ENCODE measurements around the gene GM2A. TPM values are rescaled to one million over a fixed set of nuclear protein-coding genes. Genes with fewer than 3 reads are reported as not detected.

GM2A gene
- polyA plus RNA-seq, 1 donor from 2014 or later, result 0.40 TPM

DNA sequence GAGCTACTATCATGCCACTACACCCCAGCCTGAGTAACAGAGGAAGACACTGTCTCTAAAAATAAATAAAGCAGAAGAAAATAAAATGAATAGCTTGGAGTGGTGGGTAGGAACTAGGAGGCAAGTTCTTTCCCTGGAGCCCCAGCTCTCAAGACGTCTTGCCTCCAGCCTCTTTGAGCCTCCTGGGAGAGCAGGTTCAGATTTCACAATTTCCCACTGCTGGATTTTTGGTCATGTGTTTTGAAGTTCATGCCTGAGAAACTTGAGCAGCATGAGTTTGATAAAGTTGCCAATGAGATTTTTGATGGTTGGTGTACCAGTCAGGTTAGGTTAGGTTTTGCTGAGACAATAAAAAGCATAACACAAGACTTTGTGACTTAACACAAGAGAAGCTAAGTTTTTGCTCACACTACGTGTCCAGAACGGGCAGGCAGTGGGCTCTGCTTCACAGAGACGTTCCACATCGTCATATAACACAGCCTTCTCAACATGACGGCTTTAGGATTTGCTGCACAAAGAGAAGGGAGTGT, 25.0 kb upstream of the GM2A start:
- Histone ChIP-seq H4K20me1 (ENCODE audit: insufficient read depth) (no peaks in the 10 kb centered on the region), H3K27me3 (ENCODE audit: insufficient read depth, low read depth, low read length) (peaks cover 9% of the 10 kb centered on the region), H3K9me3 (ENCODE audit: low read length) (no peaks in the 10 kb centered on the region), H3K79me2 (replicated peaks; ENCODE audit: insufficient read depth, low read length) (no peaks in the 10 kb centered on the region), H3F3A (ENCODE audit: insufficient read depth, low read length, poor library complexity, severe bottlenecking) (no peaks in the 10 kb centered on the region), H3K27ac (ENCODE audit: low read length) (no peak overlapping the region), H3K4me3 (ENCODE audit: low read length) (no peak overlapping the region), H3K4me2 (ENCODE audit: low read length) (no peak overlapping the region), H3K9ac (ENCODE audit: low read length) (no peak overlapping the region), H3K9me2 (ENCODE audit: insufficient read depth, low read length) (no peaks in the 10 kb centered on the region), H3K36me3 (ENCODE audit: insufficient read depth, low read length) (no peaks in the 10 kb centered on the region), H2AFZ (ENCODE audit: low read depth, low read length) (no peak overlapping the region)
- TF ChIP-seq MXI1 (conservative IDR thresholded peaks at IDR 0.05; ENCODE audit: poor library complexity, severe bottlenecking) (no peak), RAD21 (conservative IDR thresholded peaks at IDR 0.05) (no peak), TAF1 (IDR thresholded peaks at IDR 0.05; ENCODE audit: low read depth) (no peak), SMC3 (conservative IDR thresholded peaks at IDR 0.05; ENCODE audit: poor library complexity) (no peak), POLR2AphosphoS5 (IDR thresholded peaks at IDR 0.05) (no peak), EZH2 (IDR thresholded peaks at IDR 0.05; ENCODE audit: borderline replicate concordance, insufficient read depth, low read length, poor library complexity, severe bottlenecking) (no peak), EP300 (conservative IDR thresholded peaks at IDR 0.05; ENCODE audit: poor library complexity, severe bottlenecking) (no peak)
- TF ChIP-seq, protein P1, sequence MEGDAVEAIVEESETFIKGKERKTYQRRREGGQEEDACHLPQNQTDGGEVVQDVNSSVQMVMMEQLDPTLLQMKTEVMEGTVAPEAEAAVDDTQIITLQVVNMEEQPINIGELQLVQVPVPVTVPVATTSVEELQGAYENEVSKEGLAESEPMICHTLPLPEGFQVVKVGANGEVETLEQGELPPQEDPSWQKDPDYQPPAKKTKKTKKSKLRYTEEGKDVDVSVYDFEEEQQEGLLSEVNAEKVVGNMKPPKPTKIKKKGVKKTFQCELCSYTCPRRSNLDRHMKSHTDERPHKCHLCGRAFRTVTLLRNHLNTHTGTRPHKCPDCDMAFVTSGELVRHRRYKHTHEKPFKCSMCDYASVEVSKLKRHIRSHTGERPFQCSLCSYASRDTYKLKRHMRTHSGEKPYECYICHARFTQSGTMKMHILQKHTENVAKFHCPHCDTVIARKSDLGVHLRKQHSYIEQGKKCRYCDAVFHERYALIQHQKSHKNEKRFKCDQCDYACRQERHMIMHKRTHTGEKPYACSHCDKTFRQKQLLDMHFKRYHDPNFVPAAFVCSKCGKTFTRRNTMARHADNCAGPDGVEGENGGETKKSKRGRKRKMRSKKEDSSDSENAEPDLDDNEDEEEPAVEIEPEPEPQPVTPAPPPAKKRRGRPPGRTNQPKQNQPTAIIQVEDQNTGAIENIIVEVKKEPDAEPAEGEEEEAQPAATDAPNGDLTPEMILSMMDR (IDR thresholded peaks at IDR 0.05; ENCODE audit: poor library complexity, severe bottlenecking), result no peak
- TF ChIP-seq, protein P2, sequence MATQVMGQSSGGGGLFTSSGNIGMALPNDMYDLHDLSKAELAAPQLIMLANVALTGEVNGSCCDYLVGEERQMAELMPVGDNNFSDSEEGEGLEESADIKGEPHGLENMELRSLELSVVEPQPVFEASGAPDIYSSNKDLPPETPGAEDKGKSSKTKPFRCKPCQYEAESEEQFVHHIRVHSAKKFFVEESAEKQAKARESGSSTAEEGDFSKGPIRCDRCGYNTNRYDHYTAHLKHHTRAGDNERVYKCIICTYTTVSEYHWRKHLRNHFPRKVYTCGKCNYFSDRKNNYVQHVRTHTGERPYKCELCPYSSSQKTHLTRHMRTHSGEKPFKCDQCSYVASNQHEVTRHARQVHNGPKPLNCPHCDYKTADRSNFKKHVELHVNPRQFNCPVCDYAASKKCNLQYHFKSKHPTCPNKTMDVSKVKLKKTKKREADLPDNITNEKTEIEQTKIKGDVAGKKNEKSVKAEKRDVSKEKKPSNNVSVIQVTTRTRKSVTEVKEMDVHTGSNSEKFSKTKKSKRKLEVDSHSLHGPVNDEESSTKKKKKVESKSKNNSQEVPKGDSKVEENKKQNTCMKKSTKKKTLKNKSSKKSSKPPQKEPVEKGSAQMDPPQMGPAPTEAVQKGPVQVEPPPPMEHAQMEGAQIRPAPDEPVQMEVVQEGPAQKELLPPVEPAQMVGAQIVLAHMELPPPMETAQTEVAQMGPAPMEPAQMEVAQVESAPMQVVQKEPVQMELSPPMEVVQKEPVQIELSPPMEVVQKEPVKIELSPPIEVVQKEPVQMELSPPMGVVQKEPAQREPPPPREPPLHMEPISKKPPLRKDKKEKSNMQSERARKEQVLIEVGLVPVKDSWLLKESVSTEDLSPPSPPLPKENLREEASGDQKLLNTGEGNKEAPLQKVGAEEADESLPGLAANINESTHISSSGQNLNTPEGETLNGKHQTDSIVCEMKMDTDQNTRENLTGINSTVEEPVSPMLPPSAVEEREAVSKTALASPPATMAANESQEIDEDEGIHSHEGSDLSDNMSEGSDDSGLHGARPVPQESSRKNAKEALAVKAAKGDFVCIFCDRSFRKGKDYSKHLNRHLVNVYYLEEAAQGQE (IDR thresholded peaks at IDR 0.05; ENCODE audit: borderline replicate concordance), result no peak

DNA sequence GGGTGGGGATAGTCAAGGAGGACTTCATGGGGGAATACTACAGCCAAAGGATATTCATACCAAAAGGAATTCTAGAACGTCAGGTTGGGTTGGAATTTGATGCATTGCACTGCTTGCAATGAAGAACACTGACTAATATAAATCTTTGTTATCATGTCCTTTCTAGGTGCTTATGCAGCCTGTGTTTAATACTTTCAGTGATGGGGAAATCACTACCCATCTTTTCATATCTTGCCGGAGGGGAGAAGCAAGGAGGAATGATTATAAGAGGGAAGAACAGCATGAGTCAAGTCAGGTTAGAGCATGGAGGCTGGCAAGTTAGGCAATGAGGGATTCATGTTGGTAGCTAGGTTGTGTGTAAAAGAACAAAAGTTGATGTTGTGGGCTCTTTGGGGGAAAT, 24.0 kb upstream of the GM2A start:
- no peaks in the 10 kb centered on the region for H3K36me3 ChIP-seq (ENCODE audit: insufficient read depth, low read length)
- no peak for TF ChIP-seq MXI1 (conservative IDR thresholded peaks at IDR 0.05; ENCODE audit: poor library complexity, severe bottlenecking)
- TF ChIP-seq EP300 (conservative IDR thresholded peaks at IDR 0.05; ENCODE audit: poor library complexity, severe bottlenecking), result no peak
- TF ChIP-seq, protein P2 (IDR thresholded peaks at IDR 0.05; ENCODE audit: borderline replicate concordance), result no peak
- TF ChIP-seq SMC3 (conservative IDR thresholded peaks at IDR 0.05; ENCODE audit: poor library complexity), result no peak
- no peak for TF ChIP-seq POLR2AphosphoS5 (IDR thresholded peaks at IDR 0.05)
- TF ChIP-seq EZH2 (IDR thresholded peaks at IDR 0.05; ENCODE audit: borderline replicate concordance, insufficient read depth, low read length, poor library complexity, severe bottlenecking), result no peak
- TF ChIP-seq TAF1 (IDR thresholded peaks at IDR 0.05; ENCODE audit: low read depth), result no peak
- TF ChIP-seq RAD21 (conservative IDR thresholded peaks at IDR 0.05), result no peak
- TF ChIP-seq, protein P1 (IDR thresholded peaks at IDR 0.05; ENCODE audit: poor library complexity, severe bottlenecking), result no peak

More for the DNA sequence above, 24.0 kb upstream of the GM2A start:
- no peak overlapping the region for H3K27ac ChIP-seq (ENCODE audit: low read length)
- no peaks in the 10 kb centered on the region for H3K27me3 ChIP-seq (ENCODE audit: insufficient read depth, low read depth, low read length)
- no peaks in the 10 kb centered on the region for H3F3A ChIP-seq (ENCODE audit: insufficient read depth, low read length, poor library complexity, severe bottlenecking)
- H3K4me3 ChIP-seq (ENCODE audit: low read length), result no peak overlapping the region
- H3K9ac ChIP-seq (ENCODE audit: low read length), result no peak overlapping the region
- H3K4me2 ChIP-seq (ENCODE audit: low read length), result no peak overlapping the region
- H3K9me3 ChIP-seq (ENCODE audit: low read length), result no peaks in the 10 kb centered on the region
- H3K9me2 ChIP-seq (ENCODE audit: insufficient read depth, low read length), result no peaks in the 10 kb centered on the region
- no peak overlapping the region for H2AFZ ChIP-seq (ENCODE audit: low read depth, low read length)
- no peaks in the 10 kb centered on the region for H4K20me1 ChIP-seq (ENCODE audit: insufficient read depth)
- no peaks in the 10 kb centered on the region for H3K79me2 ChIP-seq (replicated peaks; ENCODE audit: insufficient read depth, low read length)
